OCI-LY7 (cell line): ENCODE measurements around the gene TLNRD1. TPM values are rescaled to one million over a fixed set of nuclear protein-coding genes. Genes with fewer than 3 reads are reported as not detected.

ENCODE experiments used
- BruUV-seq: library from RNA; stranded (reverse); fragments of 400-500 nt; replicated peaks from 2 replicates; lab custom pipeline; 2021; lab: Mats Ljungman, UMichigan
- CTCF ChIA-PET: fragments of 300-600 bp; sonication (Branson Sonifier 250); formaldehyde crosslinking; loops from one replicate; lab custom pipeline; 2022; ENCODE audit warnings: antibody characterized with exemption; ENCODE audit not compliant: unreplicated experiment; lab: Charles Lee
- POLR2A ChIA-PET: fragments of 300-600 bp; sonication (Branson Sonifier 250); formaldehyde crosslinking; loops from one replicate; lab custom pipeline; 2022; ENCODE audit warnings: antibody characterized with exemption; lab: Charles Lee
- DNase-seq: peaks from one replicate; pipeline ENCODE4 v3.0.0-alpha.2; 2015; ENCODE audit warnings: low spot score
- H2AFZ ChIP-seq: fragments of 200-600 bp; sonication (generic), shearing (Covaris generic); 2 replicates; pipeline ENCODE4 v1.6.1; 2014; ENCODE audit warnings: mild to moderate bottlenecking, antibody characterized with exemption, low read length, moderate library complexity
- H3K27ac ChIP-seq: fragments of 200-600 bp; sonication (generic); 2 replicates; pipeline ENCODE4 v1.5.1; 2014; ENCODE audit warnings: mixed run types, low read depth, mild to moderate bottlenecking, moderate library complexity, low read length, inconsistent platforms; ENCODE audit not compliant: poor library complexity, severe bottlenecking
- H3K36me3 ChIP-seq: fragments of 200-600 bp; sonication (generic); 2 replicates; pipeline ENCODE4 v1.6.1; 2014; ENCODE audit warnings: mild to moderate bottlenecking, antibody characterized with exemption, low read length, moderate library complexity, mixed read lengths; ENCODE audit not compliant: insufficient read depth
- H3K4me1 ChIP-seq: fragments of 200-600 bp; sonication (generic); 2 replicates; pipeline ENCODE4 v1.5.1; 2014; ENCODE audit warnings: mild to moderate bottlenecking, low read length; ENCODE audit not compliant: insufficient read depth, poor library complexity, severe bottlenecking
- H3K4me2 ChIP-seq: fragments of 200-600 bp; sonication (generic); 2 replicates; pipeline ENCODE4 v1.6.1; 2014; ENCODE audit warnings: mild to moderate bottlenecking, low read length
- H3K4me3 ChIP-seq: fragments of 200-600 bp; sonication (generic); 2 replicates; pipeline ENCODE4 v1.5.1; 2014; ENCODE audit warnings: mild to moderate bottlenecking, low read depth, low read length; ENCODE audit not compliant: poor library complexity, severe bottlenecking
- H3K79me2 ChIP-seq: fragments of 200-600 bp; sonication (generic); 2 replicates; pipeline ENCODE4 v1.6.1; 2016; ENCODE audit warnings: low read depth, mild to moderate bottlenecking, low read length, moderate library complexity, mixed read lengths; ENCODE audit not compliant: insufficient read depth
- H3K9me2 ChIP-seq: fragments of 200-600 bp; sonication (generic); 2 replicates; pipeline ENCODE4 v1.6.1; 2016; ENCODE audit warnings: mild to moderate bottlenecking, low read length, mixed read lengths; ENCODE audit not compliant: insufficient read depth
- H3K9me3 ChIP-seq: fragments of 200-600 bp; sonication (generic); 2 replicates; pipeline ENCODE4 v1.6.1; 2014; ENCODE audit warnings: mild to moderate bottlenecking, mixed run types, low read length, mixed read lengths
- H4K20me1 ChIP-seq: fragments of 200-600 bp; sonication (generic); 2 replicates; pipeline ENCODE4 v1.6.1; 2014; ENCODE audit warnings: mild to moderate bottlenecking, antibody characterized with exemption, low read length, moderate library complexity, mixed read lengths; ENCODE audit not compliant: insufficient read depth
- EZH2phosphoT487 ChIP-seq: fragments of 200-600 bp; sonication (generic); IDR thresholded peaks from 2 replicates; pipeline ENCODE4 v1.6.1; 2018; ENCODE audit warnings: low read depth, borderline replicate concordance, mild to moderate bottlenecking, mixed run types, antibody characterized with exemption, low read length, moderate library complexity, mixed read lengths
- intact Hi-C: fragments of 100-400 bp; cut with micrococcal nuclease; formaldehyde crosslinking; loops from one replicate; pipeline ENCODE4 v1.10.0; 2022; ENCODE audit not compliant: unreplicated experiment
- total RNA-seq, 2 experiments: library from RNA; depleted of rRNA in 1 of 2; stranded (reverse); fragments of >200 nt in 1 of 2; shearing (Covaris generic) in 1 of 2; gene quantifications; 2 replicates each; pipeline ENCODE4 v1.2.3, GENCODE V29; 2014 to 2022
- TF ChIP-seq, protein P1 (sequence below): fragments of 200-600 bp; sonication (generic); conservative IDR thresholded peaks from 2 replicates; pipeline ENCODE4 v1.5.1; 2014; ENCODE audit warnings: mild to moderate bottlenecking, antibody characterized with exemption, low read length, moderate library complexity, mixed read lengths

The TLNRD1 gene
- total RNA-seq, 2 experiments from 2014 or later: 17.4 to 19.9 TPM

DNA sequence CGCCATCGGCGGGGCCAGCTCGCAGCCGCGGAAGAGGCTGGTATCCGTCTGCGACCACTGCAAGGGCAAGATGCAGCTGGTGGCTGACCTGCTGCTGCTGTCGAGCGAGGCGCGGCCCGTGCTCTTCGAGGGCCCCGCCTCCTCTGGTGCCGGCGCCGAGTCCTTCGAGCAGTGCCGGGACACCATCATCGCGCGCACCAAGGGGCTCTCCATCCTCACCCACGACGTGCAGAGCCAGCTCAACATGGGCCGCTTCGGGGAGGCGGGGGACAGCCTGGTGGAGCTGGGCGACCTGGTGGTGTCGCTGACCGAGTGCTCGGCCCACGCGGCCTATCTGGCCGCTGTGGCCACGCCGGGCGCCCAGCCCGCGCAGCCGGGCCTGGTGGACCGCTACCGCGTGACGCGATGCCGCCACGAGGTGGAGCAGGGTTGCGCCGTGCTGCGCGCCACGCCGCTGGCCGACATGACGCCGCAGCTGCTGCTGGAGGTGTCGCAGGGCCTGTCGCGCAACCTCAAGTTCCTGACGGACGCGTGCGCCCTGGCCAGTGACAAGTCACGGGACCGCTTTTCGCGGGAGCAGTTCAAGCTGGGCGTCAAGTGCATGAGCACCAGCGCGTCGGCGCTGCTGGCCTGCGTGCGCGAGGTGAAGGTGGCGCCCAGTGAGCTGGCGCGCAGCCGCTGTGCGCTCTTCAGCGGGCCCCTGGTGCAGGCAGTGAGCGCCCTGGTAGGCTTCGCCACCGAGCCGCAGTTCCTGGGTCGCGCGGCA is 1.8 kb downstream of the TLNRD1 start:
- no peak overlapping the region for H3K27ac ChIP-seq
- CTCF ChIA-PET: no interaction called here

GRCh38 chr15:81003097-81003350 is 2.3 kb downstream of the TLNRD1 start:
- H3K27ac ChIP-seq: no peak overlapping the region
- peaks cover 28% of the 10 kb centered on the region for H4K20me1 ChIP-seq
- no peaks in the 10 kb centered on the region for H3K9me3 ChIP-seq
- TF ChIP-seq, protein P1, sequence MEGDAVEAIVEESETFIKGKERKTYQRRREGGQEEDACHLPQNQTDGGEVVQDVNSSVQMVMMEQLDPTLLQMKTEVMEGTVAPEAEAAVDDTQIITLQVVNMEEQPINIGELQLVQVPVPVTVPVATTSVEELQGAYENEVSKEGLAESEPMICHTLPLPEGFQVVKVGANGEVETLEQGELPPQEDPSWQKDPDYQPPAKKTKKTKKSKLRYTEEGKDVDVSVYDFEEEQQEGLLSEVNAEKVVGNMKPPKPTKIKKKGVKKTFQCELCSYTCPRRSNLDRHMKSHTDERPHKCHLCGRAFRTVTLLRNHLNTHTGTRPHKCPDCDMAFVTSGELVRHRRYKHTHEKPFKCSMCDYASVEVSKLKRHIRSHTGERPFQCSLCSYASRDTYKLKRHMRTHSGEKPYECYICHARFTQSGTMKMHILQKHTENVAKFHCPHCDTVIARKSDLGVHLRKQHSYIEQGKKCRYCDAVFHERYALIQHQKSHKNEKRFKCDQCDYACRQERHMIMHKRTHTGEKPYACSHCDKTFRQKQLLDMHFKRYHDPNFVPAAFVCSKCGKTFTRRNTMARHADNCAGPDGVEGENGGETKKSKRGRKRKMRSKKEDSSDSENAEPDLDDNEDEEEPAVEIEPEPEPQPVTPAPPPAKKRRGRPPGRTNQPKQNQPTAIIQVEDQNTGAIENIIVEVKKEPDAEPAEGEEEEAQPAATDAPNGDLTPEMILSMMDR: no peak
- no peak for TF ChIP-seq EZH2phosphoT487
- no peak overlapping the region for H3K4me2 ChIP-seq
- peaks cover 19% of the 10 kb centered on the region for H3K36me3 ChIP-seq
- no TSS peak for BruUV-seq
- no peak overlapping the region for H3K4me3 ChIP-seq
- H3K79me2 ChIP-seq: peaks cover 15% of the 10 kb centered on the region; the same call in 1 of the 2 replicates
- peaks cover 30% of the 10 kb centered on the region for H3K4me1 ChIP-seq
- no peak overlapping the region for H2AFZ ChIP-seq
- ChIA-PET CTCF (no interaction called here), POLR2A (no interaction called here)
- DNase-seq: no peak
- intact Hi-C loops: loop anchor here (10.0 kb wide), 1 partner anchor 1042 kb away; the partner anchor contains the start of gene MEX3B
- no peaks in the 10 kb centered on the region for H3K9me2 ChIP-seq

More for the DNA sequence above, 1.8 kb downstream of the TLNRD1 start:
- no peak for DNase-seq
- Histone ChIP-seq H3K9me3 (no peaks in the 10 kb centered on the region), H3K4me3 (peak overlapping the region; percentile 77), H2AFZ (no peak overlapping the region), H3K4me1 (peaks cover 31% of the 10 kb centered on the region), H3K79me2 (peaks cover 15% of the 10 kb centered on the region; the same call in 1 of the 2 replicates), H3K4me2 (peak overlapping the region; percentile 91), H3K36me3 (peaks cover 19% of the 10 kb centered on the region), H4K20me1 (peaks cover 28% of the 10 kb centered on the region), H3K9me2 (no peaks in the 10 kb centered on the region)
- BruUV-seq: no TSS peak
- TF ChIP-seq EZH2phosphoT487: no peak
- TF ChIP-seq, protein P1: no peak
- POLR2A ChIA-PET: interaction anchor here (1.9 to 4.1 kb wide), 2 partner anchors 11 to 17 kb away, joined by 5 to 24 read pairs; no protein-coding TSS in a partner anchor
- intact Hi-C loops: loop anchor here (10.0 kb wide), 1 partner anchor 1042 kb away; the partner anchor contains the start of gene MEX3B

GRCh38 chr15:81006124-81006523 is 5.4 kb downstream of the TLNRD1 start:
- peaks cover 28% of the 10 kb centered on the region for H4K20me1 ChIP-seq
- intact Hi-C loops: loop anchor here (10.0 kb wide), 1 partner anchor 1039 kb away; the partner anchor contains the start of gene MEX3B
- POLR2A ChIA-PET: no interaction called here

More at GRCh38 chr15:81006124-81006523, 5.4 kb downstream of the TLNRD1 start:
- no peaks in the 10 kb centered on the region for H3K9me2 ChIP-seq
- DNase-seq: no peak
- H3K4me1 ChIP-seq: peaks cover 12% of the 10 kb centered on the region
- H3K27ac ChIP-seq: no peak overlapping the region
- CTCF ChIA-PET: no interaction called here
- H3K4me3 ChIP-seq: no peak overlapping the region
- BruUV-seq: no TSS peak
- H2AFZ ChIP-seq: no peak overlapping the region
- peaks cover 15% of the 10 kb centered on the region; the same call in 1 of the 2 replicates for H3K79me2 ChIP-seq
- no peaks in the 10 kb centered on the region for H3K9me3 ChIP-seq
- H3K36me3 ChIP-seq: peaks cover 19% of the 10 kb centered on the region
- H3K4me2 ChIP-seq: no peak overlapping the region
- TF ChIP-seq EZH2phosphoT487: no peak
- TF ChIP-seq, protein P1: no peak
